ENCODE data around the gene HAUS1. TPM values are rescaled to one million over a fixed set of nuclear protein-coding genes. Genes with fewer than 3 reads are reported as not detected.
"Not testable (repeated sequence)": the region's sequence is repeated elsewhere in the genome, so short reads cannot be mapped to it uniquely, and the experiment has no call there.

The HAUS1 gene
- total RNA-seq, 1 experiment from 2014 or later: 29.5 TPM

GRCh38 chr18:46161703-46162396 is 57.7 kb downstream of the HAUS1 start:
- Mint-ChIP-seq H3K36me3 (ENCODE audit: insufficient read depth, unreplicated experiment) (no peaks in the 10 kb centered on the region), H3K4me3 (ENCODE audit: unreplicated experiment) (no peak overlapping the region), H3K27ac (ENCODE audit: unreplicated experiment) (no peak overlapping the region), H3K27me3 (ENCODE audit: insufficient read depth, unreplicated experiment) (no peaks in the 10 kb centered on the region), H3K4me1 (ENCODE audit: low read depth, unreplicated experiment) (peaks cover 7% of the 10 kb centered on the region), H3K9me3 (ENCODE audit: unreplicated experiment) (no peaks in the 10 kb centered on the region)
- CTCF ChIA-PET: interaction anchor here (2.1 kb wide), 1 partner anchor 12 kb away, joined by 5 read pairs; a partner anchor contains a TSS
- Histone ChIP-seq H3K4me1 (peaks cover 7% of the 10 kb centered on the region; the same call in 1 of the 2 replicates), H3K9me3 (no peaks in the 10 kb centered on the region), H3K36me3 (ENCODE audit: control insufficient read depth, insufficient read depth, low read length) (no peaks in the 10 kb centered on the region), H3K4me3 (ENCODE audit: low read depth, low read length) (no peak overlapping the region), H3K27me3 (replicated peaks; ENCODE audit: control insufficient read depth, insufficient read depth, low read length) (no peaks in the 10 kb centered on the region)
- DNase-seq: no peak
- BruUV-seq (replicated peaks): no TSS peak
- intact Hi-C loops (cut with micrococcal nuclease; ENCODE audit: unreplicated experiment): no loop called here
- POLR2A ChIA-PET: no interaction called here
- TF ChIP-seq, protein P1, sequence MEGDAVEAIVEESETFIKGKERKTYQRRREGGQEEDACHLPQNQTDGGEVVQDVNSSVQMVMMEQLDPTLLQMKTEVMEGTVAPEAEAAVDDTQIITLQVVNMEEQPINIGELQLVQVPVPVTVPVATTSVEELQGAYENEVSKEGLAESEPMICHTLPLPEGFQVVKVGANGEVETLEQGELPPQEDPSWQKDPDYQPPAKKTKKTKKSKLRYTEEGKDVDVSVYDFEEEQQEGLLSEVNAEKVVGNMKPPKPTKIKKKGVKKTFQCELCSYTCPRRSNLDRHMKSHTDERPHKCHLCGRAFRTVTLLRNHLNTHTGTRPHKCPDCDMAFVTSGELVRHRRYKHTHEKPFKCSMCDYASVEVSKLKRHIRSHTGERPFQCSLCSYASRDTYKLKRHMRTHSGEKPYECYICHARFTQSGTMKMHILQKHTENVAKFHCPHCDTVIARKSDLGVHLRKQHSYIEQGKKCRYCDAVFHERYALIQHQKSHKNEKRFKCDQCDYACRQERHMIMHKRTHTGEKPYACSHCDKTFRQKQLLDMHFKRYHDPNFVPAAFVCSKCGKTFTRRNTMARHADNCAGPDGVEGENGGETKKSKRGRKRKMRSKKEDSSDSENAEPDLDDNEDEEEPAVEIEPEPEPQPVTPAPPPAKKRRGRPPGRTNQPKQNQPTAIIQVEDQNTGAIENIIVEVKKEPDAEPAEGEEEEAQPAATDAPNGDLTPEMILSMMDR (IDR thresholded peaks at IDR 0.05; ENCODE audit: insufficient read depth in 1 of 2, low read depth in 1 of 2, low read length in 1 of 2, severe bottlenecking in 1 of 2, unreplicated experiment in 1 of 2): no peak

GRCh38 chr18:46163091-46163490 is 58.9 kb downstream of the HAUS1 start:
- peaks cover 7% of the 10 kb centered on the region; the same call in 1 of the 2 replicates for H3K4me1 ChIP-seq
- Mint-ChIP-seq H3K36me3 (ENCODE audit: insufficient read depth, unreplicated experiment) (no peaks in the 10 kb centered on the region), H3K27ac (ENCODE audit: unreplicated experiment) (no peak overlapping the region), H3K9me3 (ENCODE audit: unreplicated experiment) (no peaks in the 10 kb centered on the region), H3K27me3 (ENCODE audit: insufficient read depth, unreplicated experiment) (no peaks in the 10 kb centered on the region), H3K4me3 (ENCODE audit: unreplicated experiment) (no peak overlapping the region), H3K4me1 (ENCODE audit: low read depth, unreplicated experiment) (no peaks in the 10 kb centered on the region)
- no TSS peak for BruUV-seq (replicated peaks)
- DNase-seq: no peak
- ChIA-PET POLR2A (no interaction called here), CTCF (interaction anchor here (2.1 kb wide), 1 partner anchor 11 kb away, joined by 5 read pairs; a partner anchor contains a TSS)
- no peak overlapping the region for H3K4me3 ChIP-seq (ENCODE audit: low read depth, low read length)
- H3K27me3 ChIP-seq (replicated peaks; ENCODE audit: control insufficient read depth, insufficient read depth, low read length): no peaks in the 10 kb centered on the region
- no peaks in the 10 kb centered on the region for H3K9me3 ChIP-seq
- H3K36me3 ChIP-seq (ENCODE audit: control insufficient read depth, insufficient read depth, low read length): no peaks in the 10 kb centered on the region
- intact Hi-C loops (cut with micrococcal nuclease; ENCODE audit: unreplicated experiment): no loop called here
- TF ChIP-seq, protein P1 (IDR thresholded peaks at IDR 0.05; ENCODE audit: insufficient read depth in 1 of 2, low read depth in 1 of 2, low read length in 1 of 2, severe bottlenecking in 1 of 2, unreplicated experiment in 1 of 2): no peak

- no TSS peak for BruUV-seq (replicated peaks)
- CTCF ChIA-PET: interaction anchor here (2.1 kb wide), 1 partner anchor 10 kb away, joined by 5 read pairs; a partner anchor contains a TSS
- Histone ChIP-seq H3K36me3 (ENCODE audit: control insufficient read depth, insufficient read depth, low read length) (no peaks in the 10 kb centered on the region), H3K4me3 (ENCODE audit: low read depth, low read length) (no peak overlapping the region), H3K4me1 (no peaks in the 10 kb centered on the region), H3K27me3 (replicated peaks; ENCODE audit: control insufficient read depth, insufficient read depth, low read length) (no peaks in the 10 kb centered on the region), H3K9me3 (no peaks in the 10 kb centered on the region)
- Mint-ChIP-seq H3K27ac (ENCODE audit: unreplicated experiment) (no peak overlapping the region), H3K9me3 (ENCODE audit: unreplicated experiment) (no peaks in the 10 kb centered on the region), H3K4me3 (ENCODE audit: unreplicated experiment) (no peak overlapping the region), H3K36me3 (ENCODE audit: insufficient read depth, unreplicated experiment) (no peaks in the 10 kb centered on the region), H3K4me1 (ENCODE audit: low read depth, unreplicated experiment) (no peaks in the 10 kb centered on the region), H3K27me3 (ENCODE audit: insufficient read depth, unreplicated experiment) (no peaks in the 10 kb centered on the region)
- no peak for DNase-seq
- POLR2A ChIA-PET: no interaction called here
- TF ChIP-seq, protein P1 (IDR thresholded peaks at IDR 0.05; ENCODE audit: insufficient read depth in 1 of 2, low read depth in 1 of 2, low read length in 1 of 2, severe bottlenecking in 1 of 2, unreplicated experiment in 1 of 2): no peak
- intact Hi-C loops (cut with micrococcal nuclease; ENCODE audit: unreplicated experiment): no loop called here
These were observed 59.8 kb downstream of the HAUS1 start for GRCh38 chr18:46163941-46164499.

DNA sequence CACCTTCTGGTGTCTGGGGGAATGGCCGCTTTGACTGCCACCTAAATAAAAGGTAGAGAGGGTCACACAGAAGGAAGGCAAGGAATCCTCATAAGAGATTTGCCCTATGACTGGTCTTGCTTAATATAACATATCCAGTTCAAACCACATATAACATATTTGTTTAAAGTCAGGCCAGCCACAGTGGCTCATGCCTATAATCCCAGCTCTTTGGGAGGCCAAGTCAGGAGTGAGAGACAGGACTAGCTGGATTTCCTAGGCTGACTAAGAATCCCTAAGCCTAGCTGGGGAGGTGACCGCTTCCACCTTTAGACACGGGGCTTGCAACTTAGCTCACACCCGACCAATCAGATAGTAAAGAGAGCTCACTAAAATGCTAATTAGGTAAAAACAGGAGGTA is 60.3 kb downstream of the HAUS1 start:
- H3K4me3 ChIP-seq (ENCODE audit: low read depth, low read length); DNase-seq; H3K27me3 Mint-ChIP-seq (ENCODE audit: insufficient read depth, unreplicated experiment); H3K9me3 ChIP-seq; POLR2A ChIA-PET; intact Hi-C loops (cut with micrococcal nuclease; ENCODE audit: unreplicated experiment); H3K4me3 Mint-ChIP-seq (ENCODE audit: unreplicated experiment); BruUV-seq (replicated peaks); CTCF ChIA-PET; H3K36me3 Mint-ChIP-seq (ENCODE audit: insufficient read depth, unreplicated experiment); H3K4me1 ChIP-seq; H3K36me3 ChIP-seq (ENCODE audit: control insufficient read depth, insufficient read depth, low read length); H3K27me3 ChIP-seq (replicated peaks; ENCODE audit: control insufficient read depth, insufficient read depth, low read length); H3K27ac Mint-ChIP-seq (ENCODE audit: unreplicated experiment); H3K4me1 Mint-ChIP-seq (ENCODE audit: low read depth, unreplicated experiment); H3K9me3 Mint-ChIP-seq (ENCODE audit: unreplicated experiment): not testable (repeated sequence)
